Stimulated activated CD8-positive, alpha-beta memory T cell treated with anti-CD3 and anti-CD28 coated beads, Interleukin-12 subunit alpha, Interleukin-12 subunit beta, amount 100 ng/mL, for 1 hour (primary cell): Measurements from ENCODE around the gene NKTR.

Experiments used
- DNase-seq: peaks from one replicate; pipeline ENCODE4 v3.0.0-alpha.2; 2020; ENCODE audit warnings: low read depth

The NKTR gene

GRCh38 chr3:42682301-42683070 lies 82.0 kb downstream of the NKTR start:
- DNase-seq, result no peak

- DNase-seq, result no peak
Measured at GRCh38 chr3:42683875-42684598, 83.6 kb downstream of the NKTR start.

GRCh38 chr3:42684632-42685362 lies 84.3 kb downstream of the NKTR start:
- DNase-seq, result no peak

- no peak for DNase-seq
Measured at GRCh38 chr3:42685363-42685881, 84.9 kb downstream of the NKTR start, which contains the start of gene KLHL40. KLHL40 (plus strand) TSS chr3:42685537; CDS start chr3:42685619, 82 bp downstream.

GRCh38 chr3:42685891-42686820 lies 85.7 kb downstream of the NKTR start:
- DNase-seq, result no peak

- DNase-seq, result no peak
Measured at GRCh38 chr3:42686832-42687650, 86.6 kb downstream of the NKTR start.

- DNase-seq, result no peak
Measured at GRCh38 chr3:42688016-42688415, 87.5 kb downstream of the NKTR start.

GRCh38 chr3:42688487-42689420 lies 88.3 kb downstream of the NKTR start:
- DNase-seq, result no peak

- no peak for DNase-seq
Measured at GRCh38 chr3:42689421-42690014, 89.0 kb downstream of the NKTR start.

GRCh38 chr3:42690191-42690590 lies 89.7 kb downstream of the NKTR start:
- DNase-seq, result no peak

- DNase-seq, result no peak
Measured at GRCh38 chr3:42690766-42691680, 90.5 kb downstream of the NKTR start.

- DNase-seq, result no peak
Measured at GRCh38 chr3:42691816-42692666, 91.6 kb downstream of the NKTR start.

GRCh38 chr3:42692667-42693529 lies 92.4 kb downstream of the NKTR start:
- no peak for DNase-seq

GRCh38 chr3:42693530-42693930 lies 93.0 kb downstream of the NKTR start:
- no peak for DNase-seq

GRCh38 chr3:42694366-42694765 lies 93.9 kb downstream of the NKTR start:
- DNase-seq, result no peak
